Inflammatory macrophage treated with lipopolysaccharide for 1 hour (primary cell): ENCODE results near the gene INF2.
"Not testable (repeated sequence)": the region's sequence is repeated elsewhere in the genome, so short reads cannot be mapped to it uniquely, and the experiment has no call there.

Experiments
- DNase-seq, 2 donors: peaks; one replicate each; pipeline ENCODE4 v3.0.0-alpha.2; 2020 to 2022

Gene INF2

GRCh38 chr14:104689109-104689880, at the start of gene INF2:
Gene INF2, plus strand, starts transcription at chr14:104689618. Its CDS starts 11,748 bp downstream, at chr14:104701366.
- DNase-seq: peak; percentile 33 to 43

DNA sequence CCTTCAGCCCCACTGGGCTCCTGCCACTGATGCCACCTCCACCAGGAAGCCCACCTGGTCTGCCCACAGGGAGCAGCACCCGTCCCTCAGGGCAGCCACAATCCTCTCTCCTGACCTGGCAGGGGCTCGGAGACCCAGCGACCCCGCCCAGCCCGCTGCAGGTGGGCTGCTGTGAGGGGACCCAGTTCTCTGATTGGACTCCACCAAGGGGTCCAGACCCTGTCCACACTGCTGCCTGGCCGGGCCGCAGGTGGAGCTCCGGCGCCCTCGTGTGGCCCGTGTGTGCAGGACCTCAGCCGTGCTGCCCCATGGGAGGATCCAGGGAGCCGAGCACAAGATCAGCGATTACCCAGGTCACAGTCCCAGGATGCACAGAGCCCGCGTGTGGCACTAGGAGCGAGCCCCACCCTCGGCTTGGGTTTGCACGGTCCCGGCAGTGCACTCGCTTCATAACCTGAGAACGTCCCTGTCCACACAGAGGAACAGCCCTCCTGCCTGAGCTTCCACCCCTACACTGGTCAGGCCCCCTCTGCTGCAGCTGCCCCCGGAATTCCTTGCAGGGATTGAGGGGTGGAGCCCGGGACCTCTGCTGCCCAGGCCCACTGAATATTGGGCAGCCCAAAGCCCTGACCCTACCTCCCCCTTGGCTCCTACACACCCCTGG, 49.4 kb upstream of the INF2 start:
- peak; percentile 27 to 68 for DNase-seq

GRCh38 chr14:104640681-104641080, 48.7 kb upstream of the INF2 start:
- no peak for DNase-seq

GRCh38 chr14:104641753-104642539, 47.5 kb upstream of the INF2 start:
- no peak for DNase-seq

DNA sequence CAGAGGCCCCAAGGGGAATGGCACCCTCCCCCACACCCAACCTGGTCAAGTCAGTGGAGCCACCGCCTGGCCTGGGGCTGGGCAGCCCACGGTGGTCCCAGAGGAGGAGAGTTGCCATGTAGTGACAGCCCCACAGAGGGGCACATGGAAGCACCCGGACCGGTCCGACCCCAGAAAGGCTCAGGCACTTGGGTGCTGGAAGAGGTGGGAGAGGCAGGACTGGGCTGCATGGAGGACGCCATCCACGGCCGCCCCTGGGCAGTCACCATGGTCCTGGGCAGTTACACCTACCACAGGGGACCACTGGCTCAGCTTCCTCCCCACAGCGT, 46.9 kb upstream of the INF2 start:
- DNase-seq: no peak

- DNase-seq: no peak
Observed at GRCh38 chr14:104643306-104643705, 46.1 kb upstream of the INF2 start.

GRCh38 chr14:104644091-104644635, 45.3 kb upstream of the INF2 start:
- no peak for DNase-seq

DNA sequence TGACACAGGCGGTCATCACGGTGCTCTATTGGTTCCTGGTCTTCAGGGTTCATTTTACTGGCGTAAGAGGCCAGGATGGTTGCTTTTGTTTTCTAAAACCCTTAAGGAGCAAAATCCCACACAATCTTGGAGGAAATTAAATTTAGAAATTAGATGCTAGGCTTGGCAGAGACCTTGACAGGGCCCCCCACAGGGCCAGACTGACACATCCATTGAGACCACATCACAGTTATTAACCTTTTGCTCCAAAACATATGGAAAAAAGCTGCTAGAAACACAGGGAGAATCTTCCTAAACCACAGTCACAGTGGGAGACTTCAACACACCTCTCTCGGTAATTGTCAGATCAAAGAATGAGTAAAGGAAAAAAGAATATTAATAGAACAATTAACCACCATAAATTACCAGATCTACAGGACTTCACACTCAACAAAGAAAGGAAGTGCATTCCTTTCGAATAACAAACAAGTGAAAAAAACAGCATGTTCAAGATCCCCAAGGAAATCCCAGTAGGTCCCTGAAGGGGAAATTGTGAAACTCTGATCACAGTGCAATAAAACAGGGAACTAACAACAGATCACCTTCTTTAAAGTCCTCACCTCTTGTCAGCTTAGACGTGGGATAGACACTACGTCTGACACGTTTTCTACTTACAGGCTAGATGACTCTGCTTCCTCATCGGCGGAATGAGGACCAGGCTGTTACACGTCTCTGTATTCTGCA, 44.6 kb upstream of the INF2 start:
- DNase-seq: peak; percentile 20 to 62

DNA sequence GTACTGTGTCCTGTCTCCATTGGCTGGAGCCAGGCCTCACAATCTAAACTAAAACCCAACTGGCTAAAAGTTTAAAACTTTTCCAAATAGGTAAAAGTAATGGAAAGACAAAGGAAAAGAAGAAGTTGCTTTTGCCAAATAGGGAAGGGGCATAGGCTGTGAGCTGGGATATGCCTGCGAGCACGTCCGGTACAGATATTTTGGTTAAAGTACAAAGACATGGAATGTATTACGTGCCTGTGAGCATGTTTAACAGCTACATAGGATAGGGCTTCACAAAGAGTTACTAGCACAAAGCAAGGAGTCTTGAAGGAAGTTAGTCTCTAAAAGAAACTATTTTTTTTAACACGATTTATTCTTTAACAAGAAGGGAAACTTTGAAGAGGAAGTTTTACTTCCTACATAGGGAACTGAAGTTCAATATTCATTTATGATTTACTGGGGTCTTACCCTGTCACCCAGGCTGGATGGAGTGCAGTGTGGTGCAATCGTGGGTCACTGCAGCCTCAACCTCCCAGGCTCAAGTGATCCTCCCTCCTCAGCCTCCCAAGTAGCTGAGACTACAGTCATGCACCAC, 41.9 kb upstream of the INF2 start:
- DNase-seq: peak; percentile 56 to 74

- DNase-seq: peak in 1 of 2 donors; percentile 69
Observed at GRCh38 chr14:104650057-104650980, 39.1 kb upstream of the INF2 start.

- DNase-seq: no peak
Observed at GRCh38 chr14:104650981-104651875, 38.2 kb upstream of the INF2 start.

DNA sequence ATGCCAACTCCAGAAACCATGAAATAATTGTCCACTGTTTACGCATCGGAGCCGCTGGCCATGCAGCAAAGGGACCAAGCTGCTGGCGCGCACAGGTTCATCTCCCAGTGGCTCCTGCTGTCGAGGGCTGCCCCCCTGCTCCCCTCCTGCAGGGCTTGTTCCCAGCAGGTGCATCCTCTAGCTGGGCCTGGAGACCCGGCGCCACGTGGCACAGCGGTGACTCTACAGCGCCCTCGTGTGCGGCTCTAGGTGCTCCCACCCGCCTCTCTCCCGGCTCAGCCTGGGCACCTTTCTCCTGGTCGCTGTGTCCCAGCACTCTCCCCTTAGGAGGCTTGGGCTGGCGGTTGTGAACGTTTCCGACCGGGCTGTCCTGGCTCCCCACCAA, 37.5 kb upstream of the INF2 start:
- no peak for DNase-seq

DNA sequence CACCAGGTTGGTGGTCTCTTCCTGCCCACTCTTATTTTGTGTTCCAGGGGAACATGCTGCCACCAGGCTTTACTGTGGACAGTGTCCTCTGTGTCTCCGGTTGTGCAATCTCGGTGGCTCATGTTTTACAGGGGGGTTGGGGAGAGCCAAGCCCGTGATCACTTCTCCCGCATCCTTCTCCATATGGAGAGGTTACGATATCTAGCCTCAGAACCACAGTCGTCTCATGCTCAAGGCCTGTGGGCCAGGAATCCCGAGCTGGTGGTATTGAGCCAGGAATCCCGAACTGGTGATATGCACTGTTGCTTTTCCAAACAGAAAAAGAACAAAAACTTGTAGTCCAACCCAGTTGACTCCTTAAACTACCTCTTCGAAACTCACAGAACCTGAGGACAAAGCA, 37.0 kb upstream of the INF2 start:
- no peak for DNase-seq

DNA sequence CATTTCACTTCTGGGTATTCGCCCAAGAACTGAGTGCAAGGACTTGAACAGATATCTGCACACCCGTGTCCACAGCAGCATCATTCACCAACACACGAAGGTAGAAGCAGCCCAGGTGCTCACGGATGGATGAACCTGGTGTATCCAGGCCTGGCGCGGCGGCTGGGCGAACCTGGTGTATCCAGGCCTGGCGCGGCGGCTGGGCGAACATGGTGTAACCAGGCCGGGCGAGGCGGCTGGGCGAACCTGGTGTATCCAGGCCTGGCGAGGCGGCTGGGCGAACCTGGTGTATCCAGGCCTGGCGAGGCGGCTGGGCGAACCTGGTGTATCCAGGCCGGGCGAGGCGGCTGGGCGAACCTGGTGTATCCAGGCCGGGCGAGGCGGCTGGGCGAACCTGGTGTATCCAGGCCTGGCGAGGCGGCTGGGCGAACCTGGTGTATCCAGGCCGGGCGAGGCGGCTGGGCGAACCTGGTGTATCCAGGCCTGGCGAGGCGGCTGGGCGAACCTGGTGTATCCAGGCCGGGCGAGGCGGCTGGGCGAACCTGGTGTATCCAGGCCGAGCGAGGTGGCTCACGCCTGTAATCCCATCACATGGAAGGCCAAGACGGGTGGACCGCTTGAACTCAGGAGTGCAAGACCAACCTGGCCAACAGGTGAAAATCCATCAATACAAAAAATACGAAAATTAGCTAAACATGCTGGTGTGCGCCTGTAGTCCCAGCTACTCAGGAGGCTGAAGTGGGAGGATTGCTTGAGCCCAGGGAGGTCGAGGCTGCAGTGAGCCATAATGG, 36.1 kb upstream of the INF2 start:
- not testable (repeated sequence) for DNase-seq

GRCh38 chr14:104654119-104654518, 35.3 kb upstream of the INF2 start:
- DNase-seq: no peak

DNA sequence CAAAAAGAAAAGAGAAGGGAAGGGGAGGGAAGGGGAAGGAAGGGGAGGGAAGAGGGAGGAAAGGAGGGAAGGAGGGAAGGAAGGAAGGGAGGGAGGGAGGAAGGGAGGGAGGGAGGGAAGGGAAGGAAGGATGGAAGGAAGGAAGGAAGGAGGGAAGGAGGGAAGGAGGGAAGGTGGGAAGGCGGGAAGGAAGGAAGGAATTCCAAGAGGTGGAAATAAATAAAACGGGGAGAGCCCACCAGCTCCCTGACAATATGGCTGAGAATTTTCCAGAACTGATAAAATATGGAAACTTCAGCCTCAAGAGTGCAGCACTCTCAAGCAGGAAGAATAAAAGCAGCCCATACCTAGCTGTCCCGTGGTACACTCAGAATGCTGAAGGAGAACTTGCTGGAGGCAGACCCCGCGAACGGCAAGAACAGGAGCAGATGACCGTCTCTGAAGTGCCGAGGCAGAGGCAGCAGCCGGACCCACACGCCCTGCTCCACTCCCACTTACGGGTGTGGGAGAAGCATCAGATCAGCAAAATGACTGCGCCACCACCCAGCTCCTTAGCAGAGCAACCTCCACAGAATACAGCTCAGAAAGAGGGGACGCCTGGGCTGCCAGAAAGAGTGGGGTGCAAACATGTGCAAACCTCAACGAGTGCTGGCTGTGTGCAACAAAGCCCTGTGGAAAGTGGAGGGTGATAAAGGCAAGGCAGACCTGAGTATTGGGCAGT, 34.1 kb upstream of the INF2 start:
- DNase-seq: no peak

DNA sequence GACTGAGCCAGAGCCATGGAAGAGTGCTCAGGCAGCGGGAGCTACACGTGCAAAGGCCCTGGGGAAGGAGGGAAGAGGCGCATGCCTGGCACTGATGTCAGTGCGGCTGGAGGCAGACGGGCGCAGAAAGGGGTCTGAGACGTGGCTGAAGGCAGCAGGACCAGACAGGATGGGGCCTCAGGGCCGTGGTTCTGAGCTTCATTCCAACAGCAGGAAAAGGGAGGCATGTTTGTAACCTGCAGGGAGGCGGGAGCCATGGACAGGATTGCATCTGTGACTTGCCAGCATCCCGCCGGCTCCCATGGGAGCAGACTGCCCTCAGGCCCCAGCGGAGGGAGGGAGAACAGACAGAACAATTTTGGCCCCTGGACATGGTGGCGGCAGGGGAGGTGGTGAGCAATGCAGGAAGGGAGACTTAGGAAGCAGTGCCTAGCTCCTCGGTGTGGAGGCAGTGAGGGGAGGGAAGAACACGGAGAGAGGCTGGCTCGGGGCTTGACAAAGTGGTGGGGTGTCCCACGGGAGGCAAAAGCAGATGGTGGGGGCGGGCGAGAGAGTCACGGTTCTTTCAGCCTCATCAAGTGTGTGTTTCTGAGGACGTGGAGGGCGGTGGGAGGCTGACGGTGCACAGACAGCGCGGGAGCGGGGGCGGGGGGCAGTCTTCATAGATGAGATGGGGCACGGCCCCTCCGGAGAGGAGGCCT, 33.3 kb upstream of the INF2 start:
- DNase-seq: no peak

DNA sequence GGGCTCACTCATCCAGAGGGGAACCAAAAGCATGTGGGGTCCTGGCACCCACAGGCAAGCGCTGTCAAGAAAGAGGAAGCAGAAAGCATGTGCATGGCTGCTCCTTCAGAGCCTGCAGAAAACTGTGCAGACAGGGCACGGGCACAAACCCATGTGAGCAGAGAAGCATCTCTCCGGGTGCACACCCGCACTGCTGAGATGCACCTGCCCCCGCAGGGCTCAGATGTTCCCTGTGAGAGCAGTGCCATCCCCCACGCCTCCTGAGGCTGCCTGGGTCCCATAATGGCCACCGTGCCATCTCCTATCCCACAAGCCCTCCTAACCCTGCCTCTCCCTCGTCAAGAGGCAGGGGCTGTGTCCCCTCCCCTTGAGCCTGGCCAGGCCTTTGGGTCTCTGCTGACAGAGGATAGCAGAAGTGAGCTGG, 32.3 kb upstream of the INF2 start:
- DNase-seq: peak; percentile 42 to 48
